Measurements from ENCODE around the gene LIPA. TPM values are rescaled to one million over a fixed set of nuclear protein-coding genes. Genes with fewer than 3 reads are reported as not detected.

LIPA gene
- total and polyA plus RNA-seq, 9 of the 15 experiments (the other 6 are each of a cell fraction or from before 2014, with no cell fraction given), result 0.07 to 0.40 (median 0.15) TPM; not detected in 1

DNA sequence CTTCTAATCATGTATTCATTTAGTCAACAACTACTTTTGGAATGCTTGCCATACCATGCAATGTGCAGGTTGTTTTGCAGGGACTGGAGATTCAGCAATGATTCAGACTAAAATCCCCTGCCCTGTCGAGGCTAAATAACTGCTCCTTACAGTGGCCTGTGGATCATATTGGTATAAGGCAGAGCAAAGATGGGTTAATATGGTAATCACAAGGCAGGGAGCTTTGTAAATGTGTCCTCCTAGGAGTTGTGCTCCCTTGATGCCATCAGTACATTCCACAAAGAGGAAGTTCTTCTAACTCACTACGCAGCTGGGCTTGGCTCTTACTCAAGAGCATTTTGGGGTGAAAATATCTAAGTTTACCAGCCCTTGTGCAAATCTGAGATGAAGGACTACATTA, 49.7 kb upstream of the LIPA start:
- ATAC-seq (peak; percentile 76), FAIRE-seq (no peak), DNase-seq (ENCODE audit: extremely low read depth in 1 of 4, low spot score in 3 of 4) (peak in 1 of 4 experiments; percentile 29)
- peak overlapping the region; percentile 41 for H3K4me2 ChIP-seq (ENCODE audit: insufficient read depth, low read length)
- TF ChIP-seq ZNF263 (CRISPR knock-in tag; IDR thresholded peaks at IDR 0.05; ENCODE audit: borderline replicate concordance) (peak; percentile 53; the same call in 1 of the 2 replicates), NFE2 (IDR thresholded peaks at IDR 0.05; ENCODE audit: low read depth) (no peak), NCOA1 (IDR thresholded peaks at IDR 0.05; ENCODE audit: low read depth) (no peak), CEBPB (tag; IDR thresholded peaks at IDR 0.05) (peak; percentile 53), PHB (CRISPR knock-in tag; IDR thresholded peaks at IDR 0.05) (no peak), ZNF668 (CRISPR knock-in tag; IDR thresholded peaks at IDR 0.05) (no peak), ZNF586 (CRISPR knock-in tag; conservative IDR thresholded peaks at IDR 0.05) (no peak)
- POLR2A ChIA-PET, result interaction anchor here (1.5 kb wide), 1 partner anchor 10 kb away, joined by 3 read pairs; no protein-coding TSS in a partner anchor
- no peaks in the 10 kb centered on the region for H3K4me1 ChIP-seq (replicated peaks in 1 of 2; ENCODE audit: control insufficient read depth in 2 of 2, insufficient read depth in 2 of 2, low read length in 2 of 2)
- peaks cover 0 to 2% of the 10 kb centered on the region in 2 experiments; a peak in 2 of 5 replicates for H3K27me3 ChIP-seq (ENCODE audit: control insufficient read depth in 2 of 2, insufficient read depth in 2 of 2, low read length in 2 of 2)
- no peaks in the 10 kb centered on the region for H3K36me3 ChIP-seq (ENCODE audit: control insufficient read depth, insufficient read depth, low read length)
- H3K79me2 ChIP-seq (ENCODE audit: control insufficient read depth, insufficient read depth, low read length), result no peaks in the 10 kb centered on the region
- BruUV-seq (replicated peaks), result no TSS peak
- H3K27ac ChIP-seq (ENCODE audit: extremely low read depth, low read depth, low read length), result no peak overlapping the region
- no peaks in the 10 kb centered on the region for H4K20me1 ChIP-seq (replicated peaks; ENCODE audit: control insufficient read depth, insufficient read depth, low read length)
- WGBS (ENCODE audit: insufficient coverage, low coverage, missing lambda C conversion rate), result 8% methylated on average over 2 of the region's 2 CpGs
- no peaks in the 10 kb centered on the region; the same call in 1 of the 2 replicates for H3K9me3 ChIP-seq (replicated peaks; ENCODE audit: control insufficient read depth, insufficient read depth, low read depth, low read length)
- intact Hi-C loops (cut with micrococcal nuclease), result no loop called here
- in situ Hi-C loops (cut with MboI), result no loop called here
- peak overlapping the region; percentile 18 for H3K4me3 ChIP-seq
- H3K9me1 ChIP-seq (ENCODE audit: control insufficient read depth, insufficient read depth, low read length), result no peaks in the 10 kb centered on the region
- CTCF ChIA-PET (ENCODE audit: low intra/inter-chr PET ratio), result no interaction called here
- no peak overlapping the region for H3K9ac ChIP-seq (ENCODE audit: insufficient read depth in 1 of 2, low read depth in 2 of 2, low read length in 2 of 2)
- peak overlapping the region; percentile 86 for H2AFZ ChIP-seq (ENCODE audit: low read depth, low read length)

DNA sequence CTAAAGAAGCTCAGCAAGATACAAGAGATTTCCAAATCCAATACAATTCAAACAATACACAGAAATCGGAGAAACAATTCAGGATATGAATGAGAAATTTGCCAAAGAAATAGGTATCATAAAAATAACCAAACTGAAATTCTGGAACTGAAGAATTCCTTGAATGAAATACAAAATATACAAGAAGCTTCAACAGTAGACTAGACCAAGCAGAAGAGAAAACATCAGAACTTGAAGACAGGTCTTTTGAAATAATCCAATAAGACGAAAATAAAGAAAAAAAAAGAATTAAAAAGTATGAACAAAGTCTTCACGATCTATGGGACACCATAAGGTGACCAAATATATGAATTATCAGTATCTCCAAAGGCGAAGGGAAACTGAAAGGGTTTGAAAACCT, 47.5 kb upstream of the LIPA start:
- POLR2A ChIA-PET, result interaction anchor here (0.6 kb wide), 1 partner anchor 324 kb away, joined by 3 read pairs; no protein-coding TSS in a partner anchor
- H4K20me1 ChIP-seq (replicated peaks; ENCODE audit: control insufficient read depth, insufficient read depth, low read length), result no peaks in the 10 kb centered on the region
- H3K4me3 ChIP-seq, result no peak overlapping the region
- no peaks in the 10 kb centered on the region for H3K4me1 ChIP-seq (replicated peaks in 1 of 2; ENCODE audit: control insufficient read depth in 2 of 2, insufficient read depth in 2 of 2, low read length in 2 of 2)
- H3K9ac ChIP-seq (ENCODE audit: insufficient read depth in 1 of 2, low read depth in 2 of 2, low read length in 2 of 2), result no peak overlapping the region
- H3K36me3 ChIP-seq (ENCODE audit: control insufficient read depth, insufficient read depth, low read length), result no peaks in the 10 kb centered on the region
- ATAC-seq (no peak), DNase-seq (ENCODE audit: extremely low read depth in 1 of 4, low spot score in 3 of 4) (no peak), FAIRE-seq (no peak)
- H3K27me3 ChIP-seq (ENCODE audit: control insufficient read depth in 2 of 2, insufficient read depth in 2 of 2, low read length in 2 of 2), result no peaks in the 10 kb centered on the region
- intact Hi-C loops (cut with micrococcal nuclease), result loop anchor here (10.0 kb wide), 1 partner anchor 266 kb away; no protein-coding TSS in a partner anchor
- WGBS (ENCODE audit: insufficient coverage, low coverage, missing lambda C conversion rate), result 7% methylated on average over 4 of the region's 4 CpGs
- no peak overlapping the region for H3K4me2 ChIP-seq (ENCODE audit: insufficient read depth, low read length)
- peak in 1 of 2 experiments; percentile 74; a peak in 1 of 3 replicates for TF ChIP-seq CBX3 (IDR thresholded peaks at IDR 0.05; ENCODE audit: borderline replicate concordance in 1 of 2, low read length in 2 of 2)
- TF ChIP-seq HDAC3 (IDR thresholded peaks at IDR 0.05; ENCODE audit: borderline replicate concordance, partially characterized antibody), result no peak
- CTCF ChIA-PET (ENCODE audit: low intra/inter-chr PET ratio), result no interaction called here
- no peaks in the 10 kb centered on the region for H3K79me2 ChIP-seq (ENCODE audit: control insufficient read depth, insufficient read depth, low read length)
- H3K9me1 ChIP-seq (ENCODE audit: control insufficient read depth, insufficient read depth, low read length), result no peaks in the 10 kb centered on the region
- H2AFZ ChIP-seq (ENCODE audit: low read depth, low read length), result no peak overlapping the region
- no peaks in the 10 kb centered on the region; the same call in none of the 2 replicates for H3K9me3 ChIP-seq (replicated peaks; ENCODE audit: control insufficient read depth, insufficient read depth, low read depth, low read length)
- no peak overlapping the region for H3K27ac ChIP-seq (ENCODE audit: extremely low read depth, low read depth, low read length)
- in situ Hi-C loops (cut with MboI), result no loop called here
- no TSS peak for BruUV-seq (replicated peaks)

All from K562 (cell line).